GM23338 (cell line): ENCODE measurements around the gene C1QL1.

Experiments used
- CREB1 ChIP-seq: fragments of 250-450 bp; sonication (Bioruptor Pico); IDR thresholded peaks from 2 replicates; pipeline ENCODE4 v1.5.0; 2020; ENCODE audit warnings: low read depth, mild to moderate bottlenecking, moderate library complexity
- EZH2 ChIP-seq: fragments of 200-600 bp; sonication (generic); IDR thresholded peaks from one replicate; pipeline ENCODE4 v1.8.0; 2017; ENCODE audit warnings: antibody characterized with exemption, mild to moderate bottlenecking, low read depth; ENCODE audit not compliant: unreplicated experiment
- EZH2phosphoT487 ChIP-seq: fragments of 200-600 bp; sonication (generic); IDR thresholded peaks from one replicate; pipeline ENCODE4 v1.8.1; 2018; ENCODE audit warnings: antibody characterized with exemption; ENCODE audit not compliant: unreplicated experiment
- POLR2AphosphoS5 ChIP-seq: IDR thresholded peaks from 2 replicates; pipeline ENCODE4 v1.6.1; 2016; ENCODE audit warnings: antibody characterized with exemption, low read depth
- TF ChIP-seq, protein P1 (sequence below), 2 experiments: fragments of 200-600 bp in 1 of 2; sonication (generic) in 1 of 2; conservative IDR thresholded peaks; 2 replicates each; pipeline versions ENCODE4 v1.5.1 to v1.6.1; 2016 to 2017; ENCODE audit warnings: antibody characterized with exemption in 2 of 2, low read depth in 2 of 2, mild to moderate bottlenecking in 2 of 2, moderate library complexity in 1 of 2
- TF ChIP-seq, protein P2 (sequence below): IDR thresholded peaks from one replicate; pipeline ENCODE4 v1.6.1; 2018; ENCODE audit warnings: antibody characterized with exemption; ENCODE audit not compliant: unreplicated experiment

GRCh38 chr17:44917456-44917855 is 50.6 kb downstream of the C1QL1 start:
- no peak for TF ChIP-seq EZH2
- TF ChIP-seq, protein P1, sequence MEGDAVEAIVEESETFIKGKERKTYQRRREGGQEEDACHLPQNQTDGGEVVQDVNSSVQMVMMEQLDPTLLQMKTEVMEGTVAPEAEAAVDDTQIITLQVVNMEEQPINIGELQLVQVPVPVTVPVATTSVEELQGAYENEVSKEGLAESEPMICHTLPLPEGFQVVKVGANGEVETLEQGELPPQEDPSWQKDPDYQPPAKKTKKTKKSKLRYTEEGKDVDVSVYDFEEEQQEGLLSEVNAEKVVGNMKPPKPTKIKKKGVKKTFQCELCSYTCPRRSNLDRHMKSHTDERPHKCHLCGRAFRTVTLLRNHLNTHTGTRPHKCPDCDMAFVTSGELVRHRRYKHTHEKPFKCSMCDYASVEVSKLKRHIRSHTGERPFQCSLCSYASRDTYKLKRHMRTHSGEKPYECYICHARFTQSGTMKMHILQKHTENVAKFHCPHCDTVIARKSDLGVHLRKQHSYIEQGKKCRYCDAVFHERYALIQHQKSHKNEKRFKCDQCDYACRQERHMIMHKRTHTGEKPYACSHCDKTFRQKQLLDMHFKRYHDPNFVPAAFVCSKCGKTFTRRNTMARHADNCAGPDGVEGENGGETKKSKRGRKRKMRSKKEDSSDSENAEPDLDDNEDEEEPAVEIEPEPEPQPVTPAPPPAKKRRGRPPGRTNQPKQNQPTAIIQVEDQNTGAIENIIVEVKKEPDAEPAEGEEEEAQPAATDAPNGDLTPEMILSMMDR (conservative IDR thresholded peaks at IDR 0.05; ENCODE audit: low read depth in 2 of 2), result no peak
- TF ChIP-seq CREB1 (CRISPR knock-in tag), result no peak
- no peak for TF ChIP-seq POLR2AphosphoS5
- TF ChIP-seq, protein P2, sequence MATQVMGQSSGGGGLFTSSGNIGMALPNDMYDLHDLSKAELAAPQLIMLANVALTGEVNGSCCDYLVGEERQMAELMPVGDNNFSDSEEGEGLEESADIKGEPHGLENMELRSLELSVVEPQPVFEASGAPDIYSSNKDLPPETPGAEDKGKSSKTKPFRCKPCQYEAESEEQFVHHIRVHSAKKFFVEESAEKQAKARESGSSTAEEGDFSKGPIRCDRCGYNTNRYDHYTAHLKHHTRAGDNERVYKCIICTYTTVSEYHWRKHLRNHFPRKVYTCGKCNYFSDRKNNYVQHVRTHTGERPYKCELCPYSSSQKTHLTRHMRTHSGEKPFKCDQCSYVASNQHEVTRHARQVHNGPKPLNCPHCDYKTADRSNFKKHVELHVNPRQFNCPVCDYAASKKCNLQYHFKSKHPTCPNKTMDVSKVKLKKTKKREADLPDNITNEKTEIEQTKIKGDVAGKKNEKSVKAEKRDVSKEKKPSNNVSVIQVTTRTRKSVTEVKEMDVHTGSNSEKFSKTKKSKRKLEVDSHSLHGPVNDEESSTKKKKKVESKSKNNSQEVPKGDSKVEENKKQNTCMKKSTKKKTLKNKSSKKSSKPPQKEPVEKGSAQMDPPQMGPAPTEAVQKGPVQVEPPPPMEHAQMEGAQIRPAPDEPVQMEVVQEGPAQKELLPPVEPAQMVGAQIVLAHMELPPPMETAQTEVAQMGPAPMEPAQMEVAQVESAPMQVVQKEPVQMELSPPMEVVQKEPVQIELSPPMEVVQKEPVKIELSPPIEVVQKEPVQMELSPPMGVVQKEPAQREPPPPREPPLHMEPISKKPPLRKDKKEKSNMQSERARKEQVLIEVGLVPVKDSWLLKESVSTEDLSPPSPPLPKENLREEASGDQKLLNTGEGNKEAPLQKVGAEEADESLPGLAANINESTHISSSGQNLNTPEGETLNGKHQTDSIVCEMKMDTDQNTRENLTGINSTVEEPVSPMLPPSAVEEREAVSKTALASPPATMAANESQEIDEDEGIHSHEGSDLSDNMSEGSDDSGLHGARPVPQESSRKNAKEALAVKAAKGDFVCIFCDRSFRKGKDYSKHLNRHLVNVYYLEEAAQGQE, result no peak
- TF ChIP-seq EZH2phosphoT487, result no peak
